DND-41 (cell line): ENCODE data around the gene ITIH5.

ENCODE experiments used
- CTCF ChIP-seq: IDR thresholded peaks from 2 replicates; pipeline ENCODE4 v1.5.1; 2012; ENCODE audit warnings: borderline replicate concordance, low read length, moderate library complexity, mild to moderate bottlenecking; ENCODE audit not compliant: poor library complexity, severe bottlenecking; ENCODE audit errors: extremely low read depth
- EZH2 ChIP-seq: IDR thresholded peaks from 3 replicates; pipeline ENCODE4 v1.6.1; 2012; ENCODE audit warnings: borderline replicate concordance, low read depth, mild to moderate bottlenecking, moderate library complexity, low read length, inconsistent platforms; ENCODE audit not compliant: severe bottlenecking

- TF ChIP-seq CTCF = no peak
- TF ChIP-seq EZH2 = no peak
Measured at GRCh38 chr10:7550013-7550412, 116.8 kb downstream of the ITIH5 start.
